NCI-H446 (cell line): ENCODE results near the gene MGLL.

Experiments
- DNase-seq, 2 experiments: peaks; one replicate each; lab custom pipeline; 2025; lab: John Stamatoyannopoulos, UW

MGLL gene

GRCh38 chr3:127772827-127773751 lies 49.2 kb downstream of the MGLL start:
- DNase-seq = no peak

- DNase-seq = no peak
Observed at GRCh38 chr3:127772273-127772672, 50.0 kb downstream of the MGLL start.

GRCh38 chr3:127771746-127772145 lies 50.6 kb downstream of the MGLL start:
- no peak for DNase-seq

GRCh38 chr3:127770671-127771355 lies 51.5 kb downstream of the MGLL start:
- no peak for DNase-seq

DNA sequence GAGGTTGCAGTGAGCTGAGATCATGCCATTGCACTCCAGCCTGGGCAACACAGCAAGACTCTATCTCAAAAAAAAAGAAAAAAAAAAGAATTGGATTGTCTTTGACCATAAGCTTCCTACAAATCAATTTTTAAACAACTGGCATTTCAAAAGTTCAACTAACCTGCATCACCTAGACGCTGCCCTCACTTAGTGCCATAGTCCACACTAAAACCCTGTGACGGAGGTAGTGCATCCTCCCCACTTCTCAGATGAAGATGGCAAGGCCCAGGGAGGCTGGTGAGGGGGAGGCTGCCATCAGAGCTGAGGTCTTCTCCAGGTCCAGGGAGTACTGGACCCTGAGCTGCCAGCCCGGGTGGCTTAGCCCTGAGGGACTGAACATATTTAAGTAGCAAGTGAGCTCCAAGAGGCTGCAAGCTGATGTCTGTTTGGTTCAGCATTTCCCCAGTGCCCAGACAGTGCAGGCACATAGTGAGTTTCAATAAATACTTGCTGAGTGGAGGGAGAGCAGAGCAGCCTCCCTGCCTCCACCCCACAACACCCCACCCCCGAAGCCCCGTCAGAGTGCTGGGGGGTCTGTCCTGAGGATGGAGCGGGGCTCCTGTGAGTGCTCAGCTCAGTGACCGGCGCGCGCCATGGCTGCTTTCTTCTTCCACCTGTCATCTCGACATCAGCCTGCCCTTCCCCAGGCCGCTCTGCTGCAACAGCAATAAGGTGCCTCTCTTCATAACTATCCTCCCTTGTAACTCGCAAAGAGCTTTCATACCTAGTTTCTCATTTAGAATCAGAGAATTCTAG lies 52.8 kb downstream of the MGLL start:
- DNase-seq = no peak

- DNase-seq = no peak
Observed at GRCh38 chr3:127768346-127769008, 53.8 kb downstream of the MGLL start.

DNA sequence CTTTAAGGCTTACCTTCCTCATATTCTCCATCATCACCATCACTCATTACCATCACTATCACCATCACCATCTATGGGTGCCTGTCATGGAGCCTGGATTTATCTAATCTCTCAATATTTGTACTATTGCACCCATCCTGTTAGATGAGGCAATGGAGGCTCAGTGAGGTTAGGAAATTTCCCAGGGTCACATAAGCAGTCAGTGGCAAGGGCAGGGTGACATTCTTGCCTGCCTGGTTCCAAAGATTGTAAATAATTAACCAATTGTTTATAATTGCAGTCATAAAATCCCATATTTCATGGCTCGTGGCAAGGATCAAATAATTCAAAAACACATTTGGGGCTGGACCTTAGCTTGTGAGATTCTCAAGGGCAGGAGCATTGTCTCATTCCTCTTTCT lies 55.2 kb downstream of the MGLL start:
- no peak for DNase-seq

DNA sequence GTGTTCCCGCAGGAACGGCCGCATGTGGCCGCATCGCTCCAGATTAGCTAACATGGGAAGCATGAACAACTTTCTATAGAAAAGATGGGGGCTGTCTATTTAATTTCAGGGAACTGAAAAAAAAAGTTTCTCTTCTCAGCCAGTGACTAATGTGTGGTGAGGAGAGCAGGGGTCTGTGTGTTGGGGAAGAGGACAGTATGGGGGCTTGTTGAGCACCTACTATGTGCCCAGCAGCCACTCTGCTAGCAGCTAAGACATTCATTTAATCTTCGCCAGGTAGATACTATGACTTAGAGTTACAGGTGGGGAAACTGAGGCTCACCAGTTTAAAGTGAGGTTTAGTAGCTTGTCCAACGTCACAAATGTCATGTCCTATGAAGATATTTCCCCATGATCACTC lies 56.6 kb downstream of the MGLL start:
- no peak for DNase-seq

DNA sequence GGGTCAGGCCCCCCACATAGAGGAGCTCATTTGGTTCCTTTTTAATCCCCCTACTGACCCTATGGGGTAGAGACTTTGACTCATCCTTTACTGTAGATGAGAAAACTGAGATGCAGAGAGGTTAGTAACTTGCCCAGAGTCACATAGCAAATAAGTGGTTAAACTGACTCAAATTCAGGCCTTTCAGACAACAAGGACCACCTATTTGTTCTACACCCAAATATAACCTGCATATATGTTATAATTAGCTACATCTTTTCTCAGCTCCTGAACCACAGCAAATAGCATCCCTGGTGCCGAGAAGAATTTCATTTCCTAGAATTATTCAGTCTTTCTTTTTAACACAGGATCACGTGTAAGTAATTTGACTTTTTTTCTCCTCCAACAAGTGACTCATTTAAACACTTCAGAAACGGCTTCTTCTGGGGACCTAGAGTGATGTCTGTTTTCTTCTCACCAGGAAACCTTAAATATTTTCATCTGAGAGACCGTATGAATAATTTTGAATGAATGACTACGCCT lies 57.4 kb downstream of the MGLL start:
- DNase-seq = no peak

- no peak for DNase-seq
Observed at GRCh38 chr3:127764301-127764700, 58.0 kb downstream of the MGLL start.

GRCh38 chr3:127763816-127764215 lies 58.5 kb downstream of the MGLL start:
- DNase-seq = no peak

DNA sequence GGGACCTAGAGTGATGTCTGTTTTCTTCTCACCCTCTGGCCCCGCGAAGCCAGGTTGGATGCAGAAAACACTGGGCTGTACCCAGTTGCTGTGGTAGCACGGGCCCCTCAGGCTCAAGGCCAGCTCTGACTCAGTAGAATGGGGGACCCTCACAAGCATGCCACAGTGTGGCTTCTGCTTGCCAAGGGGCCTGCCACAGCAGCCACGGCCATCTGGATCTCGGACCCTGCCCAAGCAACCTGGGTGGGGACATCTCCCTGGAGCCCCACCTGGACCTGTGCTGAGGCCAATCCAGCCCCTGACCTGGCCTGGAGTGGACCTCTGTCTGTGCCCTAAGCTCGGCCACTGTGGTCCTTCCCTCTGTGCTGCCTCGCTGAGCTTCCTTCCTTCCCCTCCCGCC lies 59.0 kb downstream of the MGLL start:
- no peak for DNase-seq

GRCh38 chr3:127762787-127763105 lies 59.6 kb downstream of the MGLL start:
- DNase-seq = no peak

- DNase-seq = peak in 1 of 2 experiments; percentile 64
Observed at GRCh38 chr3:127762077-127762786, 60.1 kb downstream of the MGLL start.

DNA sequence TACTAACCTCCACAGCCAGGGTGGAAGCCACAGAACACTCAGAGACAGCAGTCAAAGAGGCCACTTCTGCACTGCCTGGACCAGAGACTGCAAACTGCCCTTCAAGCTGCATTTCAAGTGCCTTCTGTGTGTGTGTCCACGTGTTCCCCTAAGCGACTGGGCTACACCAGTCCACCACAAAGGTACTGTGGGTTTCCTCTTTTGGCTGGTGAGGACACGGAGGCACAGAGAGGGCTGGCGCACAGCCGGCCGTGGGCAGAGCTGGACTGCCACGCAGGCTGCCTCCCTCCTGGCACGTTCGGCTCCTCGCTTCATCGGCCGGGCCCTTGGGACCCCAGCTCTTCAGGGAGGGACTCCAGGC lies 60.9 kb downstream of the MGLL start:
- DNase-seq = peak in 1 of 2 experiments; percentile 41

DNA sequence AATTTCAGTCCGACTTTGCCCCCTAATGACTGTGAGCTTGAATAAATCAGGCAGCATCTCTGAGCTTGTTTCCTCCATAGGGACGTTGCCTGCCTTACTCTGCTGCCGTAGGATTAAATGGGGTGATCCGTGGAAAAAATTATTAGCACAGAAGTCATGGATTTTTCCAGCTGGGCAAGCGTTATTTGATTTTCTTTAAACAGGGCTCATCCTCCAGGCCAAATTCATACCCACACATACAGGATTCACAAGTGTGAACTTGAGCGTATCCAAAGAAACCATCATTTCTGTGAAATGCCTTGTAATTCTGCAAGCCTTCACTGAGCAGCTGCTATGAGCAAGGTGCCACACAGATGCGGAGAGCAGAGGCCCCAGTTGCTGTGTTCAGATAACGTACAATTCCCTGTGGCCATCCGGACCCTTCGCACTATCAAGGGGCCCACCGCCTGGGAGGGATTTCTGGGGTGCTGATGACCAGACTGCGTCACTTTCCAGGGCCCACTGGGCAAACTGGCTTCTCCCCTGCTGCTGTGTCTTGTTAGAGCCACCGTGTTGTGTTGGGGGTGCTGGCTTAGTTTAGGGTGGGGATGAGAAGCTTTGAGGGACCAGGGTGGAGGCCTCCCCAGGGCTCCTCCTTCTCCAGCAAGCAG lies 61.4 kb downstream of the MGLL start:
- DNase-seq = no peak

- DNase-seq = peak; percentile 54 to 90
Observed at GRCh38 chr3:127760361-127760760, 62.0 kb downstream of the MGLL start.

GRCh38 chr3:127759826-127760225 lies 62.5 kb downstream of the MGLL start:
- DNase-seq = no peak

GRCh38 chr3:127758013-127758412 lies 64.3 kb downstream of the MGLL start:
- DNase-seq = no peak

DNA sequence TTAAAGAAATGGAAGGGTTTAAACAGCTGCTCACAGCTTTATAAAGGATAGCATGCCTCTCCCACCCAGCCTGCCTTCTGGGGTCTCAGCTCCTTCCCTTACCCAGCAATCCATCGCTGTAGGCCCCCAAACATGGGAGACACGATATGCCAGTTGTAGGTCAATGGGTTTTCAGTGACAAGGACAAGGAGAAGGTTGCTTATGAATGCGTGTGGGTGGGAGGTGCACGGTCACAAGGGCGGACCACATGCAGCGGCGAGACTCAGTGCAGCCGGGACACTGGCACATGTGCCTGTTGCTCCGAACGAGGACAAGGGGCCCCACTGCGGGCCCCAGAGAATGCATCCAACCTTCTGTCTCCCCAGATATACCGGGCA lies 67.0 kb downstream of the MGLL start:
- DNase-seq = no peak
